Measurements from ENCODE around the gene ARPC3.

The ARPC3 gene

DNA sequence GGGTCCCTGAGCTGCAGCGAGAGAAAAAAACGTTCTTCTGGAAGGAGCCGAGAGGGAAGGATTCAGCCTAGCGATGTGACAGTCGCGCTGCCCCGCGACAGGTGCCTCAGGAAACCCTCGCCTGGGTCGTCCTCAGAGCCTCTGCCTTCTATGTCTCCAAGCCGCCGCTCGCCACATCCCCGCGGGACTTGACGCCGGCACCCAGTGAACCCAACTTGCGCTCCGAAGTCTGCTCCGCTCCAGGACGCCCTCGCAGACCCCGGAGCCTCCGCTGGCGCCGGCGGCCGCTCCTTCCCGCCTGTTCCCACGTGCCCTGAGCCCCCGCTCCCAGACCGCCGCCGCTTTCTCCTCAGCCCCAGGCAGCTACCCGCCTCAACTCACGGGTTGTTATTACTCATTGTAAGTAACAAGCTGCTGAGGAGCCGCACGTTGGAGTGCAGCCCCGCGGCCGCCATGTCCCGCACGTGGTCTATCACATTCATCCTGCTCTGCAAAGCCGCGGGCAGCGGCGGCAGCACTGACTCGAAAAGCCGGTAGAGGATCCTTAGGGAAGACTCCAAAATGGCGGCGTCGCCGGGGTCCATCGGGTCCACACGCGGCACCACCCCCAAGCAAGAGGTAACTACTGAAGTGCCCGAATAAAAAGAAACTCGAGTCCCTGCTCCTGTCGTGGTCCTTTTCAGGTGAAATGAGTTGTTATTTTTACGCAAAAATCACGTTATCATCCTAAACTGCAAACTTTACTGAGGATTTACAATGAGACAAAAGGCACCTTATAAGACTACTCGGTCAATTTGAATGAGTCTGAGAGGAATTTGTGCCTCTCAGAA, 46.8 kb downstream of the ARPC3 start, which contains the start of gene ANAPC7:
ANAPC7 (minus strand) TSS at position 563 of the 830 bp plus-strand sequence; CDS start at position 482, 81 bp downstream.
- peak within 1 kb of the TSS; percentile 99 for H3K4me3 ChIP-seq (ENCODE audit: low read depth, low read length)
- no peak for TF ChIP-seq CTCF (IDR thresholded peaks at IDR 0.05)
- peak within 1 kb of the TSS; percentile 74 for H3K9ac ChIP-seq
- peak within 1 kb of the TSS; percentile 100 for H3K4me2 ChIP-seq (ENCODE audit: low read length)
- peaks cover 9% of the 10 kb centered on the region for H3K4me1 ChIP-seq
- peak within 1 kb of the TSS; percentile 99 for H3K27ac ChIP-seq
- no peaks in the 10 kb centered on the region for H3K36me3 ChIP-seq (ENCODE audit: control insufficient read depth, insufficient read depth, low read length)
- peaks cover 15% of the 10 kb centered on the region for H3K79me2 ChIP-seq
- H3K9me3 ChIP-seq (ENCODE audit: control insufficient read depth, low read length), result no peaks in the 10 kb centered on the region
- H2AFZ ChIP-seq, result peak within 1 kb of the TSS; percentile 100
- no peaks in the 10 kb centered on the region for H3K27me3 ChIP-seq (ENCODE audit: control insufficient read depth, insufficient read depth, low read length)

All from parathyroid adenoma (tissue), 2 donors.